K562 (cell line): ENCODE results near the gene DUS3L. TPM values are rescaled to one million over a fixed set of nuclear protein-coding genes. Genes with fewer than 3 reads are reported as not detected.

Source experiments
- BHLHE40 ChIP-seq: IDR thresholded peaks from 2 replicates; pipeline ENCODE4 v1.6.1; 2011; ENCODE audit warnings: low read length, improper control_type of control experiment
- CREB1 ChIP-seq, 2 experiments: sonication (generic) in 1 of 2; formaldehyde crosslinking in 1 of 2; IDR thresholded peaks; 2 replicates each; pipeline versions ENCODE4 v1.6.1 to v1.8.0; 2012 to 2022; ENCODE audit warnings: inconsistent platforms in 1 of 2, mild to moderate bottlenecking in 1 of 2, missing genetic modification reagents in 1 of 2, moderate library complexity in 1 of 2
- E2F6 ChIP-seq, 2 experiments: IDR thresholded peaks; 2 replicates each; pipeline ENCODE4 v1.6.1; 2011; ENCODE audit warnings: borderline replicate concordance in 1 of 2, control low read depth in 1 of 2, low read depth in 1 of 2, low read length in 1 of 2, mild to moderate bottlenecking in 1 of 2, mixed read lengths in 1 of 2, moderate library complexity in 1 of 2; ENCODE audit not compliant: insufficient read depth in 1 of 2, insufficient read length in 1 of 2, poor library complexity in 1 of 2, severe bottlenecking in 1 of 2; ENCODE audit errors: extremely low read depth in 1 of 2
- HDAC6 ChIP-seq: IDR thresholded peaks from 2 replicates; pipeline ENCODE4 v1.6.1; 2012; ENCODE audit warnings: low read depth, mild to moderate bottlenecking, control low read depth, inconsistent platforms, low read length, moderate library complexity
- HDGF ChIP-seq: fragments of 450-650 bp; IDR thresholded peaks from 2 replicates; pipeline ENCODE4 v1.6.1; 2016
- PKNOX1 ChIP-seq: fragments of 450-650 bp; IDR thresholded peaks from 2 replicates; pipeline ENCODE4 v1.6.1; 2016
- PTRF ChIP-seq: fragments of 450-650 bp; IDR thresholded peaks from 2 replicates; pipeline ENCODE4 v1.6.1; 2016; ENCODE audit warnings: mild to moderate bottlenecking, missing genetic modification characterization, missing compliant biosample characterization
- SAP30 ChIP-seq: fragments of 200-600 bp; sonication (generic); IDR thresholded peaks from 2 replicates; pipeline ENCODE4 v1.6.1; 2012; ENCODE audit warnings: borderline replicate concordance, low read depth, mild to moderate bottlenecking, moderate library complexity, low read length, control low read depth, inconsistent platforms; ENCODE audit not compliant: insufficient read depth, poor library complexity, severe bottlenecking
- SRSF7 ChIP-seq: fragments of 200-400 bp; formaldehyde crosslinking; optimal IDR thresholded peaks from 2 replicates; pipeline ENCODE3; 2017; ENCODE audit warnings: mild to moderate bottlenecking, low read depth, low read length
- TBP ChIP-seq: optimal IDR thresholded peaks from 2 replicates; pipeline ENCODE3; 2011; ENCODE audit warnings: low read depth, low read length, improper control_type of control experiment
- ZBTB34 ChIP-seq: fragments of 250-450 bp; sonication (Bioruptor Pico); IDR thresholded peaks from 2 replicates; pipeline ENCODE4 v1.8.0; 2021; ENCODE audit warnings: mild to moderate bottlenecking, moderate library complexity
- ZMIZ1 ChIP-seq, 2 experiments: fragments of 150-350 bp in 1 of 2; IDR thresholded peaks; 2 replicates each; pipeline ENCODE4 v1.6.1; 2012 to 2016; ENCODE audit warnings: low read depth in 2 of 2, low read length in 2 of 2, mild to moderate bottlenecking in 1 of 2, moderate library complexity in 1 of 2
- ZNF398 ChIP-seq: fragments of 250-450 bp; sonication (Bioruptor Pico); IDR thresholded peaks from 2 replicates; pipeline ENCODE4 v1.8.0; 2021; ENCODE audit warnings: moderate library complexity, mild to moderate bottlenecking, inconsistent platforms
- ZNF431 ChIP-seq: sonication (generic); formaldehyde crosslinking; IDR thresholded peaks from 2 replicates; pipeline ENCODE4 v1.8.0; 2022; ENCODE audit warnings: mild to moderate bottlenecking, missing genetic modification reagents
- polyA plus RNA-seq, 8 experiments: library from polyadenylated mRNA; depleted of rRNA in 4 of 8; stranded (reverse) in 5 of 8; unstranded in 3 of 8; fragments of >200 nt; fragmentation: Nextera tagmentation in 2 of 8; fragmentation: Illumina TruSeq in 1 of 8; extraction: Ambion mirVana in 2 of 8; extraction: Trizol in 1 of 8; gene quantifications; 2 replicates each; pipeline versions ENCODE4 v1.2.1 to v1.2.3, GENCODE V29; 2011 to 2014; ENCODE audit warnings: inconsistent platforms in 1 of 8, missing spikeins in 1 of 8
- total RNA-seq, 7 experiments: library from RNA; depleted of rRNA in 6 of 7; stranded (reverse); fragments of >200 nt in 6 of 7; fragmentation: Illumina TruSeq in 2 of 7; extraction: Trizol in 2 of 7; gene quantifications; 2 replicates each; pipeline versions ENCODE4 v1.2.1 to v1.2.3, GENCODE V29; 2011 to 2021; ENCODE audit warnings: low replicate concordance in 1 of 7

Gene DUS3L
- total and polyA plus RNA-seq, 9 of the 15 experiments (the other 6 are each of a cell fraction or from before 2014, with no cell fraction given): 1.7 to 102 (median 77.5) TPM

GRCh38 chr19:5801796-5802619 lies 11.0 kb upstream of the DUS3L start (continued):
- TF ChIP-seq HDAC6 (no peak), ZBTB34 (CRISPR knock-in tag) (no peak), ZNF398 (CRISPR knock-in tag) (no peak), TBP (peak; percentile 28), ZMIZ1 (IDR thresholded peaks at IDR 0.05; ENCODE audit: low read depth in 2 of 2, low read length in 2 of 2) (no peak), BHLHE40 (0 out of 2 replicates have a peak, but pooled peaks have one; percentile 10), E2F6 (IDR thresholded peaks at IDR 0.05; ENCODE audit: borderline replicate concordance in 1 of 2, extremely low read depth in 1 of 2, insufficient read depth in 1 of 2, insufficient read length in 1 of 2, low read depth in 1 of 2, low read length in 1 of 2, poor library complexity in 1 of 2, severe bottlenecking in 1 of 2) (peak in 1 of 2 experiments; percentile 20), SRSF7 (no peak), PTRF (tag) (no peak), SAP30 (peak; percentile 26), CREB1 (IDR thresholded peaks at IDR 0.05) (no peak), CREB1 (CRISPR knock-in tag; IDR thresholded peaks at IDR 0.05) (0 out of 2 replicates have a peak, but pooled peaks have one; percentile 42), ZNF431 (CRISPR knock-in tag) (no peak), PKNOX1 (peak; percentile 85), HDGF (no peak)
